Sigmoid colon (tissue), 4 donors: Measurements from ENCODE around the gene KLHL2.

ENCODE experiments used
- CTCF ChIP-seq, 4 experiments: fragments of 450-650 bp in 3 of 4; fragments of 200-600 bp in 1 of 4; IDR thresholded peaks; one replicate each; pipeline ENCODE4 v1.5.1; 2016 to 2019; ENCODE audit warnings: antibody characterized with exemption in 4 of 4, mild to moderate bottlenecking in 3 of 4, moderate library complexity in 2 of 4
- EP300 ChIP-seq, 4 donors: sonication (generic); formaldehyde crosslinking; IDR thresholded peaks; one replicate each; pipeline ENCODE4 v1.6.1; 2017; ENCODE audit warnings: antibody characterized with exemption in 4 of 4
- POLR2A ChIP-seq, 2 donors: fragments of 450-650 bp; IDR thresholded peaks; one replicate each; pipeline ENCODE4 v1.6.1; 2016; ENCODE audit warnings: antibody characterized with exemption in 2 of 2, mild to moderate bottlenecking in 2 of 2, moderate library complexity in 2 of 2

DNA sequence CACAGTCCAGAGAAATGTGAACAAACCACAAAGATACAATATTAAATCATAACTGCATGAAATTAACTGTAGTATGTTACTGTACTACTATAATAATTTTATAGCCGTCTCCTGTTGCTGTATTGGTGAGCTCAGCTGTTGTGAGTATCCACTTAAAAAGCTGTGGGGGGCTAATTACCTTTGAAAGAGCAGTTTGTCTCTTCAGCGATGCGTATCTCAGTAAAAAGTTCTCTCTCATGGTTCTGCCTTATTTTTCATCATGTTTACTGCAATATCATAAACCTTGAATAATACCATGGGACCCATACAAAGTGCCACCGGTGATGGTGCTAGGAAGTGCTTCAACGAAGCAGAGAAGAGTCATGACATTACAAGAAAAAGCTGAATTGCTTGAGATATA is 111.7 kb downstream of the KLHL2 start:
- TF ChIP-seq CTCF (IDR thresholded peaks at IDR 0.05) = no peak
- TF ChIP-seq POLR2A (IDR thresholded peaks at IDR 0.05) = no peak
- TF ChIP-seq EP300 (IDR thresholded peaks at IDR 0.05) = no peak
